NCI-H345 (cell line): Measurements from ENCODE around the gene SHCBP1.
"Not testable (repeated sequence)": the region's sequence is repeated elsewhere in the genome, so short reads cannot be mapped to it uniquely, and the experiment has no call there.

Source experiments
- DNase-seq: peaks from one replicate; lab custom pipeline; 2025; lab: John Stamatoyannopoulos, UW

SHCBP1 gene

DNA sequence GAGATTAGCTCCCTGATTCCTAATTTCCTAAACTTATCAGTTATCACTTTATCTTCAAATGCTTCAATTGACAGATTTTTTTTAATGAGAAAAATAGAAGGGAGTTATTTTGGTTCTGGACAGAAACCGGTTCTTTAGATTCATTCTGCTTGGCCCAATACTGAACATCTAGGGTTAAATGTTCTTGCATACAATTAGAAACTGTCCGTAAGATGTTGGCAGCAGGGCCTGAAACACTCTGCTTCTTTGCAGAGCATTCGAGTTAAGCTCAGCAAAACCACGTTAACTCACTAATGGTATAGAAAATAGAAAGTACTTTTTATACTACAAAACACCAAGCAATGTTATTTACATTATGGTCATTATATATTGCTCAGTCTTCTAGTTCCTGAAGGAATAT is 7.2 kb downstream of the SHCBP1 start:
- no peak for DNase-seq

DNA sequence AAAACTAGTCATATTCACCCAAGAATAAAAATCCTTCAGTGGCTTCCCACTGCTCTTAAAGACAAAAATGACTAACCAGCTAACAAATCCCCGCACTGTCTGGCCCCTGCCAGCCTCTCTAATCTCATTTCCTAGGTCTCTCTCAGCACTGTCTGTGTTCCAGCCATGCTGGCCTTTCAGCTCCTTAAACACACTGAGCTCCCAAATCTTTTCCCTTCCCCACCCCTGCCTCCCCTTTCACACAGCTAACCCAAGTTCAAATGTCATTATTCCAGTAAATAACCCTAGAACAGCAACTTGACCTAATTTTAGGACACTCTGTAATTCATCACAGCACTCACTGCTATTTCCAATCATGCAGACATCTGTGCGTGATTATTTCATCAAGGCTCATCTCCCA is 7.8 kb downstream of the SHCBP1 start:
- no peak for DNase-seq

DNA sequence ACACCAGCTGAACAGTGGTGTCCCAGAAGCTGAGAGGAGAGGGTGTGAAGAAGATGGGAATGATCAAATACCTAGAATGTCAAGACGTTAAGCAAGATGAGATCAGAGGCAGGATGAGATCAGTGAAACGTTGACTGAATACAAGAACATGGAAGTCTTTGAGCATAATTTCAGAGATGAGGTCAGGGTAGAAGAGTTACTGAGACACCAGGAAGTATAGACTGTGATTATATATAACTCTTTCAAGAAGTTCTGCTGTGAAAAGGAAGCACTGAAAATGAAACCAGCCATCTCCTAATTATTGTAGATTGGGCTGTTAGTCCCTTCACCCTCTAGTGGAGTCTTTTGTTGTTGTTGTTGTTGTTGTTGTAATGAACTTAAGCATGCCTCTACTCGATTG is 9.1 kb downstream of the SHCBP1 start:
- no peak for DNase-seq

DNA sequence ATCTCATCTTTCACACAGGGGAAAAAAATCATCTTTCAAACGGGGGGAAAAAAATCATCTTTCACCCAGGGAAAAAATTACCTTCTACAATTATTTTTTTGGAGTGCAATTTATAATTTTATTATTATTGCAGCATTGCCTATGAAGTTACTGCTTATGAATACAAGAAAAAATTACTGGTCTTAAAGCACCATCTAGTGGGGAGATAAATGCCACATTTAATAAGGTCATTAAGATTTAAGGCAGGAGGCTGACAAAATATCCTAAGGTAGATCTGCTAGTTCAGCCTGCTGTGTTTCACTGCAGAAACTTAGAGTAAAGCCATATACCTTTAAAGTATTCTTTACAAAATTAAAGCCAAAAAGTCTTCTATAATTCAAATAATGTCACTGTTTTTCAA is 13.7 kb downstream of the SHCBP1 start:
- peak; percentile 11 for DNase-seq

DNA sequence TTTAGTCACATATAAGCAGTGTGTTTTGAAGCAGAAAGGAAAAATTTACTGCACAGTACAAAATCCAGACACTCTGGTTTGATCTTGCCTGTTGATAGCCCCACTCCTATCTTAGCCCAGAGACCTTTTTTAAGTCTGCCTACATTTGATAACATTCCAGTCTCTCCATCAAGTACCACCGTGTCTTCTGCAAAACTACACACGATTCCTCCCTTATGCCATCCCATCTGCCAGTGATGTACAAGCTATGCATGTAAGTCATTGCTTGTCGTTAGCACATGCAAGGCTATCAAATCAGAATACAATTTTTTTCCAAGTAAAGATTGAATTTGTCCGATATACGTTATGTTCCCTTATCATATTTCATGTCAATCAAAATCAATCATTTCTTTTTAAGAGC is 14.9 kb downstream of the SHCBP1 start:
- DNase-seq: no peak

DNA sequence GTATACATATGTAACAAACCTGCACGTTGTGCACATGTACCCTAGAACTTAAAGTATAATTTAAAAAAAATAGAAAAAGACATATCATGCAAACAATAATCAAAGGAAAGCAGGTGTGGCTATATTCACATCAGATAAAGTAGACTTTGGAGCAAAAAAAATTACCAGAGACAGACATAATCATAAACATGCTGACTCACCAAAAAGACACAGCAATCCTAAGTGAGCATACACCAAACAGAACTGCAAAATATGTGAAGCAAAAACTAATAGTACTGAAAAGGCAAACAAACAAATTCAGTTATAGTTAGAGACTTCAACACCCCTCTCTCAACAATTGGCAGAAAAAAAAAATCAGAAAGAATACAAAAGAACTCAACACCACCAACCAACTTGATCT is 29.9 kb downstream of the SHCBP1 start:
- DNase-seq: no peak

DNA sequence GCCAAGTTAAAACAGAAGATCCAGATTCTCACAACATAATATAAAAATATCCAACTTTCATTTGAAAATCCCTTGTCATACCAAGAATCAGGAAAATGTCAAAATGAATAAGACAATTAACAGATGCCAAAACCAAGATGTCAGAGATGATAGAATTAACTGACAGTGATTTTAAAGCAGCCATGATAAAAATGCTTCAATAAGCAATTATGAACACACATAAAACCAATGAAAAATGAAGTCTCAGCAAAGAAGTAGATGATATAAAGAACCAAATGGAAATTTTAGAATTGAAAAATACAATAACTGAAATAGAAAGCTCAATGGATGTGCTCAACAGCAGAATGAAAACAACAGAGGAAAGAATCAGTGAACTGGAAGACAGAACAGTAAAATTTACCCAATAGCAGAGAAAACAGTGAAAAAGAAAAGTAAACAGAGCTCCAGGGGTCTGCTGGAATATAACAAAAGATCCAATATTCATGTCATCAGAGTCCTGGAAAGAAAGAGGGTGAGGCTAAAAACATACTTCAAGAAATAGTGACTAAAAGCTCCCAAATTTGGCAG is 35.1 kb downstream of the SHCBP1 start:
- no peak for DNase-seq

GRCh38 chr16:46583036-46583435 is 38.1 kb downstream of the SHCBP1 start:
- DNase-seq: no peak

GRCh38 chr16:46582313-46582712 is 38.9 kb downstream of the SHCBP1 start:
- no peak for DNase-seq

GRCh38 chr16:46577988-46578579 is 43.1 kb downstream of the SHCBP1 start:
- no peak for DNase-seq

GRCh38 chr16:46573834-46574159 is 47.4 kb downstream of the SHCBP1 start:
- DNase-seq: no peak

DNA sequence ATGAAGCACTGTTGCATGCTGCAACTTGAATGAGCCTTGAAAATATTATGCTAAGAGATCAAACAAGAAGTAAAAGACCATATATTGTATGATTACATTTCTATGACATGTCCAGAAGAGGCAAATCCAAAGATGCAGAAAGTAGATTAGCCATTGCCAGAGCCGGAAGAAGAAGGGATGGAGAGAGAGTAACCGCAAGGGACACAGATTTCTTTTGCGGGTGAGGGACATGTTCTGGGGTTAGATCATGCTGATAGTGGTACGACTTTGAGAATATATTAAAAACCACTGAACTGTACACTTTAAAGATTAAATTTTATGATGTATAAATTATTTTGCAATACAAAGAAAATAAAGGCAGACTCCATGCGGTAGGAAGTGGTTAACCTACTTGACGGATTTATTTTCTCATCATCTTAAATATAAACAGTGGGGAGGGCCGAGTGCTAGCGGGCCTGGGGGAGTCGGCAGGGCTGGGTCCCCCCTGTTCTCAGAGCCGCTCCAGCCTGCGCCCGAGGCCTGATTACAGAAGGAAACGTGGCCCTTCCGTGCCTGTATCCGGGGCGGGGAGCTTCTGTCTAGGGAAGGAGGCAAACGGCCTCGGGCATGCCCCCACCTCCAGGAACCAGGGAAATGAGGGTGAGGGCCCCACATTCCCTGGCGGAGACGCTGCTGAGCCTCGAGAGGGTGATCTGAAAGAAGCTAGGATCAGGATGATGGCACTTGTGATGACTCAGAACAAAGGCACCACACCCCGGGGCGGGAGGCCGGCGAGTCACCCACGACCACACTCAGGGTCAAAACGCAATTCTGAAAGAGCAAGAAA is 48.0 kb downstream of the SHCBP1 start:
- DNase-seq: no peak

- DNase-seq: no peak
Observed at GRCh38 chr16:46569231-46569735, 51.9 kb downstream of the SHCBP1 start.

DNA sequence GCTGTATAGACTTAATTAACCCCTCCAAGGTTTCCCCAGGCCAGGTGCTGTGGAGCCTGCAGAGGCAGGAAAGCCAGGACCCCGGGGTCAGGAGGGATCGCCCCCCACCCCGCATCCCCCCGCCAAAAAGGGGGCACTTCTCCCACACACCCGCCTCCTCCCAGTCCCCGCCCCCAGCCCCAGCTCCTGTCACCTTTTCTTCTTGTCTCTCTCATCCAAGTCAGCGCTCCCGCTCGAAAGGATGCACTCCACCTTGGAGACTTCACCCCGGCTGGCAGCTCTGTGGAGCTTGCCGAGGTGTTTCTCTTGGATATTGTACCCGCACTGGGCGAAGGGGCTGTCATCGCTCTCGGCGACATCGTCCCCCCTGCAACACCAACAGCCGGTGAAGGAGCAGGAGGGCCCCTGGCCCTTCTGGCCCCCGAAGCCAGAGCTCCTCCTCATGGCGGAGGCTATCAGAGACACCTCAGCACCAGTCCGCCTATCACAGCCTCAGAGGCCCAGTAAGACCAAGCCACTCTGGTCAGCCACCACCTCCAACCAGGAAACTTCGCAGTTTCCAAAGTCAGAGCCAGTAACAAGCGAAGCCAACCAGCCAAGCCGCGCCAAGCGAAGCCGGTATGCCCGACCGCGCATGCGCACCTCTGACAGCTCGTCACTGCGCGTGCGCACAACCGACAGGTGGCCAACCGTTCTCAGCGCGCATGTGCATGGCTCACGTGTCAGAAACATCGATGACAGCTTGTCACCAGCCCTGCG is 52.5 kb downstream of the SHCBP1 start:
- no peak for DNase-seq

- no peak for DNase-seq
Observed at GRCh38 chr16:46562979-46563378, 58.2 kb downstream of the SHCBP1 start.

DNA sequence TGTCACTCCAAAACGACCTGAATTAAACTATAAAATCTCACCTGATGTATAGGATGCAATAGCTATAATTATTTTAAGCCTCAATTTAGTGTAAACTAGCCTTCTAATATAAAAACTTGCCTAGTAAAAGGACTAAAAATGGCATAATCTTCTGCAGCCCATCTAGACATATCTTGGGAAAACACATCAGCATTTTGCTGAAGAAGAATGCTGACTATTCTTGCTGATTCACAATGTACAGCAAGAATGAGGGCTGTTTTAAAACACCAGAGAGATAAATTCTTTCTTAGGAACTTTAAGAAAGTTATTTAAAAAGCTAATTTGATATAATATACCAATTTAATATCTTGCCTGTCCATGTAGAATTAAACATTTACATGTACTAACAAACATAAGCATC is 63.2 kb downstream of the SHCBP1 start:
- DNase-seq: no peak

DNA sequence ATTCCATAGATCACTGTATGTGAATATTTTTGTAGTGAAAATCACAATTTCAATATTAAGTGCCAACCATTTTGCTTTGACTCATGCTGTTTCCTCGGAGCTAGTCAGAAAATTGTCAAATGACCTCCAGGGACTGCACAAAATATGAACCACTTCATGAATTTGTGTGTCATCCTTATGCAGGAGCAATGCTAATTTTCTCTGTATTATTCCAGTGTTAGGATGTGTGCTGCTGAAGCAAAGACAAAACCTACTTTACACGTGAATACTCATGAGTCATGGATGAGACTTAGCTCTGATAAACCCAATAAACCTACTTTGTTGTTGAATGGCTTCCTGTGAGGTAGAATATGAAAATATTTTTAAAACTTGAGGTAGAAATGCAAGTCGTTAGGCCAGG is 65.2 kb downstream of the SHCBP1 start:
- DNase-seq: no peak

DNA sequence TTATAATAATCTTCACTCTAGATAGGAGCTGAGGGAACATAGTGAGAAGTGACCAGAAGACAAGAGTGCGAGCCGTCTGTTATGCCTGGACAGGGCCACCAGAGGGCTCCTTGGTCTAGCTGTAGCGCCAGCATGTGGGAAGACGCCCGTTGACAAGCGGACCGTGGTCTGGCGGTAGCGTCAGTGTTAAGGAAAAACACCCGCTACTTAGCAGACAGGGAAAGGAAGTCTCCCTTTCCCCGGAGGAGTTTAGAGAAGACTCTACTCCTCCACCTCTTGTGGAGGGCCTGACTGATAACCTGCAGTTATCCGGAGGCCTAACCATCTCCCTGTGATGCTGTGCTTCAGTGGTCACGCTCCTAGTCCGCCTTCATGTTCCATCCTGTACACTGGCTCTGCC is 66.7 kb downstream of the SHCBP1 start:
- not testable (repeated sequence) for DNase-seq

DNA sequence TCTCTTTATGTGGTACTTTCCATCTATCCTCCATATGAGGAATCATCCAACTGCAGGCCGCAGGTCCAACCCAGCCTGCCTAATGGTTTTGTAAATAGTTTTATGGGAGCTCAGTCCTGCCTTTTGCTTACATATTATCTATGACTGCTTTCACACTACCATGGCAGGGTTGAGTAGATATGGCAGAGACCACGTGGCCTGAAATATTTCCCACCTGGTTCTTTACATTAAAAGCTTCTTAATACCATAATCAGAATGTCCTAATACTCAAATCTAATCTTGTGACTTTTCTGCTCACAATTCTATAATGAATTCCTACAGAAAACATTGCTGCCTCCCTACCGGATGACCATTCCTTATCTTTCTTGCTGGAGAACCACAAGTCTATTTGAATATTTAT is 71.7 kb downstream of the SHCBP1 start:
- DNase-seq: no peak
